Mesothelial cell of epicardium (in vitro differentiated cells): ENCODE data around the gene METTL4. TPM values are rescaled to one million over a fixed set of nuclear protein-coding genes. Genes with fewer than 3 reads are reported as not detected.

ENCODE experiments used
- DNase-seq, 2 experiments: peaks; one replicate each; pipeline ENCODE4 v3.0.0; 2021; ENCODE audit warnings: low spot score in 2 of 2; ENCODE audit not compliant: unreplicated experiment in 2 of 2
- H3K27ac Mint-ChIP-seq: 2 replicates; pipeline ENCODE4 v1.8.0; 2021; ENCODE audit warnings: mixed read lengths
- H3K27me3 Mint-ChIP-seq: 2 replicates; pipeline ENCODE4 v1.8.0; 2021; ENCODE audit warnings: low read depth, mixed read lengths
- H3K36me3 Mint-ChIP-seq: 2 replicates; pipeline ENCODE4 v1.8.0; 2021; ENCODE audit warnings: mixed read lengths
- H3K4me1 Mint-ChIP-seq: 2 replicates; pipeline ENCODE4 v1.8.0; 2021; ENCODE audit warnings: mixed read lengths
- H3K4me3 Mint-ChIP-seq: 2 replicates; pipeline ENCODE4 v1.8.0; 2021; ENCODE audit warnings: mild to moderate bottlenecking, moderate library complexity, mixed read lengths
- H3K9me3 Mint-ChIP-seq: 2 replicates; pipeline ENCODE4 v1.8.0; 2021; ENCODE audit warnings: mixed read lengths
- CTCF ChIP-seq: fragments of 200-600 bp; sonication (generic); IDR thresholded peaks from one replicate; pipeline ENCODE4 v1.5.0; 2021; ENCODE audit warnings: antibody characterized with exemption; ENCODE audit not compliant: unreplicated experiment
- total RNA-seq: library from RNA; stranded (reverse); gene quantifications from 3 replicates; pipeline ENCODE4 v1.2.1, GENCODE V29; 2021

The METTL4 gene
- total RNA-seq, 1 donor from 2014 or later, result 10.7 TPM

GRCh38 chr18:2522112-2522511, 49.2 kb downstream of the METTL4 start:
- no peak overlapping the region for H3K27ac Mint-ChIP-seq
- no peak for DNase-seq
- no peak for TF ChIP-seq CTCF
- H3K4me1 Mint-ChIP-seq, result no peaks in the 10 kb centered on the region
- no peak overlapping the region for H3K4me3 Mint-ChIP-seq
- no peaks in the 10 kb centered on the region for H3K36me3 Mint-ChIP-seq
- H3K27me3 Mint-ChIP-seq, result no peaks in the 10 kb centered on the region
- H3K9me3 Mint-ChIP-seq, result no peaks in the 10 kb centered on the region

- Mint-ChIP-seq H3K36me3 (no peaks in the 10 kb centered on the region), H3K4me3 (no peak overlapping the region), H3K27me3 (no peaks in the 10 kb centered on the region), H3K27ac (no peak overlapping the region), H3K9me3 (no peaks in the 10 kb centered on the region), H3K4me1 (no peaks in the 10 kb centered on the region)
- TF ChIP-seq CTCF, result no peak
- DNase-seq, result no peak
These were observed 52.8 kb downstream of the METTL4 start for GRCh38 chr18:2518473-2518872.

- peaks cover 2% of the 10 kb centered on the region for H3K27me3 Mint-ChIP-seq
- no peak for DNase-seq
- no peaks in the 10 kb centered on the region for H3K36me3 Mint-ChIP-seq
- no peak overlapping the region for H3K4me3 Mint-ChIP-seq
- H3K27ac Mint-ChIP-seq, result no peak overlapping the region
- TF ChIP-seq CTCF, result no peak
- H3K9me3 Mint-ChIP-seq, result no peaks in the 10 kb centered on the region
- no peaks in the 10 kb centered on the region for H3K4me1 Mint-ChIP-seq
These were observed 55.2 kb downstream of the METTL4 start for GRCh38 chr18:2515908-2516625.

GRCh38 chr18:2515171-2515787, 56.0 kb downstream of the METTL4 start:
- Mint-ChIP-seq H3K4me1 (no peaks in the 10 kb centered on the region), H3K27me3 (peaks cover 2% of the 10 kb centered on the region), H3K9me3 (no peaks in the 10 kb centered on the region), H3K36me3 (no peaks in the 10 kb centered on the region), H3K27ac (peak overlapping the region; percentile 22), H3K4me3 (no peak overlapping the region)
- no peak for TF ChIP-seq CTCF
- no peak for DNase-seq

- Mint-ChIP-seq H3K27me3 (peaks cover 2% of the 10 kb centered on the region), H3K4me1 (no peaks in the 10 kb centered on the region), H3K9me3 (no peaks in the 10 kb centered on the region), H3K4me3 (no peak overlapping the region), H3K27ac (no peak overlapping the region), H3K36me3 (no peaks in the 10 kb centered on the region)
- no peak for DNase-seq
- TF ChIP-seq CTCF, result no peak
These were observed 57.7 kb downstream of the METTL4 start for GRCh38 chr18:2513616-2514015.
